H1 (cell line): Measurements from ENCODE around the gene LSM10. TPM values are rescaled to one million over a fixed set of nuclear protein-coding genes. Genes with fewer than 3 reads are reported as not detected.

ENCODE experiments used
- CHD7 ChIP-seq: fragments of 300-600 bp; sonication (generic); IDR thresholded peaks from 2 replicates; pipeline ENCODE4 v1.7.1; 2012; ENCODE audit warnings: low read length, moderate library complexity, mild to moderate bottlenecking, inconsistent platforms; ENCODE audit not compliant: insufficient replicate concordance
- POU5F1 ChIP-seq: IDR thresholded peaks from 2 replicates; pipeline ENCODE4 v1.6.1; 2011; ENCODE audit warnings: low read depth, mild to moderate bottlenecking, low read length, moderate library complexity
- SIN3A ChIP-seq, 2 experiments: IDR thresholded peaks in 1 of 2; conservative IDR thresholded peaks in 1 of 2; 2 replicates each; pipeline ENCODE4 v1.6.1; 2011 to 2012; ENCODE audit warnings: low read length in 2 of 2, improper control_type of control experiment in 1 of 2, low read depth in 1 of 2, mild to moderate bottlenecking in 1 of 2
- SP2 ChIP-seq: IDR thresholded peaks from 2 replicates; pipeline ENCODE4 v1.6.1; 2012; ENCODE audit warnings: mild to moderate bottlenecking, low read length, inconsistent platforms
- TEAD4 ChIP-seq: IDR thresholded peaks from 2 replicates; pipeline ENCODE4 v1.6.1; 2012; ENCODE audit warnings: low read depth, low read length, inconsistent platforms, mixed read lengths
- polyA plus RNA-seq, 7 experiments: library from polyadenylated mRNA; depleted of rRNA in 3 of 7; stranded (reverse) in 5 of 7; unstranded in 2 of 7; fragments of >200 nt in 5 of 7; fragments of 200-250 nt in 2 of 7; gene quantifications; 1 replicate in 5 of 7; 2 replicates in 1 of 7; 4 replicates in 1 of 7; pipeline versions ENCODE4 v1.2.1 to v1.2.3, GENCODE V29; 2011 to 2013; ENCODE audit warnings: missing spikeins in 2 of 7, mixed read lengths in 2 of 7
- total RNA-seq: library from RNA; stranded (reverse); fragmentation: NEBNext Ultra II Directional; extraction: Animal tissue kit (Norgen Biotek cat#: 25700); gene quantifications from 2 replicates; pipeline ENCODE4 v1.2.1, GENCODE V29; 2021

LSM10 gene
- total and polyA plus RNA-seq, 2 of the 8 experiments (the other 6 are each of a cell fraction or from before 2014, with no cell fraction given): 59.5 to 140 TPM

- TF ChIP-seq CHD7: no peak
- no peak for TF ChIP-seq POU5F1
- no peak for TF ChIP-seq SP2
- no peak for TF ChIP-seq TEAD4
- TF ChIP-seq SIN3A (conservative IDR thresholded peaks at IDR 0.05 in 1 of 2, IDR thresholded peaks at IDR 0.05 in 1 of 2; ENCODE audit: low read depth in 1 of 2, low read length in 2 of 2): no peak
Observed at GRCh38 chr1:36345353-36345752, 52.4 kb downstream of the LSM10 start (continued).
